ENCODE measurements around the gene RALGPS1. TPM values are rescaled to one million over a fixed set of nuclear protein-coding genes. Genes with fewer than 3 reads are reported as not detected.

RALGPS1 gene
- total RNA-seq, 2 experiments from 2014 or later: 14.1 to 14.4 TPM

- Histone ChIP-seq H3K9me3 (ENCODE audit: low read length) (no peaks in the 10 kb centered on the region), H3K79me2 (ENCODE audit: insufficient read depth, low read depth, low read length) (no peaks in the 10 kb centered on the region), H4K20me1 (ENCODE audit: insufficient read depth, low read length) (no peaks in the 10 kb centered on the region), H2AFZ (ENCODE audit: low read length) (no peak overlapping the region), H3K4me1 (ENCODE audit: insufficient read depth, low read length, poor library complexity, severe bottlenecking) (peaks cover 38% of the 10 kb centered on the region), H3K27ac (ENCODE audit: low read depth, low read length, poor library complexity, severe bottlenecking) (no peak overlapping the region), H3K36me3 (ENCODE audit: insufficient read depth, low read length) (no peaks in the 10 kb centered on the region), H3K4me2 (ENCODE audit: low read length) (peak overlapping the region; percentile 93), H3K4me3 (ENCODE audit: low read depth, low read length, poor library complexity, severe bottlenecking) (peak overlapping the region; percentile 80), H3K9me2 (ENCODE audit: insufficient read depth, low read length) (no peaks in the 10 kb centered on the region)
- CTCF ChIA-PET (ENCODE audit: unreplicated experiment): no interaction called here
- no peak for DNase-seq (ENCODE audit: low spot score)
- BruUV-seq (replicated peaks): no TSS peak
- POLR2A ChIA-PET: no interaction called here
- TF ChIP-seq EZH2phosphoT487 (IDR thresholded peaks at IDR 0.05; ENCODE audit: borderline replicate concordance, low read depth, low read length) (no peak), CTCF (conservative IDR thresholded peaks at IDR 0.05; ENCODE audit: low read length) (no peak)
- intact Hi-C loops (cut with micrococcal nuclease; ENCODE audit: unreplicated experiment): loop anchor here (2.0 kb wide), 2 partner anchors 171 to 223 kb away; partner anchors contain the start of gene SLC2A8
These were observed 311.4 kb downstream of the RALGPS1 start for GRCh38 chr9:127225801-127226625.

GRCh38 chr9:127229691-127230417, 315.3 kb downstream of the RALGPS1 start:
- peaks cover 9% of the 10 kb centered on the region for H3K4me1 ChIP-seq (ENCODE audit: insufficient read depth, low read length, poor library complexity, severe bottlenecking)
- CTCF ChIA-PET (ENCODE audit: unreplicated experiment): no interaction called here
- no peaks in the 10 kb centered on the region for H3K9me3 ChIP-seq (ENCODE audit: low read length)
- intact Hi-C loops (cut with micrococcal nuclease; ENCODE audit: unreplicated experiment): no loop called here
- no peaks in the 10 kb centered on the region for H4K20me1 ChIP-seq (ENCODE audit: insufficient read depth, low read length)
- no peak overlapping the region for H3K4me2 ChIP-seq (ENCODE audit: low read length)
- no peaks in the 10 kb centered on the region for H3K79me2 ChIP-seq (ENCODE audit: insufficient read depth, low read depth, low read length)
- H3K9me2 ChIP-seq (ENCODE audit: insufficient read depth, low read length): no peaks in the 10 kb centered on the region
- no peak overlapping the region for H3K27ac ChIP-seq (ENCODE audit: low read depth, low read length, poor library complexity, severe bottlenecking)
- no peak overlapping the region for H2AFZ ChIP-seq (ENCODE audit: low read length)
- no peak overlapping the region for H3K4me3 ChIP-seq (ENCODE audit: low read depth, low read length, poor library complexity, severe bottlenecking)
- TF ChIP-seq EZH2phosphoT487 (IDR thresholded peaks at IDR 0.05; ENCODE audit: borderline replicate concordance, low read depth, low read length) (no peak), CTCF (conservative IDR thresholded peaks at IDR 0.05; ENCODE audit: low read length) (no peak)
- POLR2A ChIA-PET: no interaction called here
- BruUV-seq (replicated peaks): no TSS peak
- no peaks in the 10 kb centered on the region; the same call in 1 of the 2 replicates for H3K36me3 ChIP-seq (ENCODE audit: insufficient read depth, low read length)
- no peak for DNase-seq (ENCODE audit: low spot score)

Measured in OCI-LY7 (cell line).